PC-3 (cell line): ENCODE results near the gene COL2A1.

Experiments used
- EZH2 ChIP-seq: fragments of 300-600 bp; sonication (generic); IDR thresholded peaks from one replicate; pipeline ENCODE4 v1.6.1; 2017; ENCODE audit warnings: antibody characterized with exemption, mild to moderate bottlenecking, low read length; ENCODE audit not compliant: unreplicated experiment
- TF ChIP-seq, protein P1 (sequence below): fragments of 300-600 bp; sonication (generic); conservative IDR thresholded peaks from 2 replicates; pipeline ENCODE4 v1.5.1; 2017; ENCODE audit warnings: antibody characterized with exemption, low read depth, mild to moderate bottlenecking, low read length

GRCh38 chr12:48050174-48050573, 45.9 kb upstream of the COL2A1 start:
- TF ChIP-seq, protein P1, sequence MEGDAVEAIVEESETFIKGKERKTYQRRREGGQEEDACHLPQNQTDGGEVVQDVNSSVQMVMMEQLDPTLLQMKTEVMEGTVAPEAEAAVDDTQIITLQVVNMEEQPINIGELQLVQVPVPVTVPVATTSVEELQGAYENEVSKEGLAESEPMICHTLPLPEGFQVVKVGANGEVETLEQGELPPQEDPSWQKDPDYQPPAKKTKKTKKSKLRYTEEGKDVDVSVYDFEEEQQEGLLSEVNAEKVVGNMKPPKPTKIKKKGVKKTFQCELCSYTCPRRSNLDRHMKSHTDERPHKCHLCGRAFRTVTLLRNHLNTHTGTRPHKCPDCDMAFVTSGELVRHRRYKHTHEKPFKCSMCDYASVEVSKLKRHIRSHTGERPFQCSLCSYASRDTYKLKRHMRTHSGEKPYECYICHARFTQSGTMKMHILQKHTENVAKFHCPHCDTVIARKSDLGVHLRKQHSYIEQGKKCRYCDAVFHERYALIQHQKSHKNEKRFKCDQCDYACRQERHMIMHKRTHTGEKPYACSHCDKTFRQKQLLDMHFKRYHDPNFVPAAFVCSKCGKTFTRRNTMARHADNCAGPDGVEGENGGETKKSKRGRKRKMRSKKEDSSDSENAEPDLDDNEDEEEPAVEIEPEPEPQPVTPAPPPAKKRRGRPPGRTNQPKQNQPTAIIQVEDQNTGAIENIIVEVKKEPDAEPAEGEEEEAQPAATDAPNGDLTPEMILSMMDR, result no peak
- TF ChIP-seq EZH2, result no peak
